ENCODE results near the gene PRKCA. TPM values are rescaled to one million over a fixed set of nuclear protein-coding genes. Genes with fewer than 3 reads are reported as not detected.

The PRKCA gene
- total RNA-seq, 4 donors from 2014 or later, result 24.5 to 61.9 (median 40.8) TPM

- WGBS, result 83% methylated on average over 11 of the region's 11 CpGs
- intact Hi-C loops (cut with DNase I), result no loop called here
- Histone ChIP-seq H3K36me3 (peaks cover 6 to 76% (median 27%) of the 10 kb centered on the region in 4 donors), H3K27me3 (no peaks in the 10 kb centered on the region), H3K4me1 (peaks cover 0 to 8% (median 2%) of the 10 kb centered on the region in 4 donors), H3K4me3 (no peak overlapping the region), H3K27ac (replicated peaks in 1 of 4) (no peak overlapping the region), H3K9me3 (no peaks in the 10 kb centered on the region)
- DNase-seq (ENCODE audit: extremely low spot score), result no peak
- TF ChIP-seq EP300 (IDR thresholded peaks at IDR 0.05), result no peak
- TF ChIP-seq POLR2A (IDR thresholded peaks at IDR 0.05; ENCODE audit: low read depth), result no peak
- no peak for TF ChIP-seq CTCF (IDR thresholded peaks at IDR 0.05)
- no peak for TF ChIP-seq POLR2AphosphoS5 (IDR thresholded peaks at IDR 0.05)
Measured at GRCh38 chr17:66790501-66791061, 488.2 kb downstream of the PRKCA start.

GRCh38 chr17:66791347-66791746, 488.9 kb downstream of the PRKCA start:
- DNase-seq (ENCODE audit: extremely low spot score), result no peak
- Histone ChIP-seq H3K36me3 (peaks cover 6 to 77% (median 27%) of the 10 kb centered on the region in 4 donors), H3K4me1 (peaks cover 0 to 8% (median 2%) of the 10 kb centered on the region in 4 donors), H3K27ac (replicated peaks in 1 of 4) (no peak overlapping the region), H3K4me3 (no peak overlapping the region), H3K27me3 (no peaks in the 10 kb centered on the region), H3K9me3 (no peaks in the 10 kb centered on the region)
- intact Hi-C loops (cut with DNase I), result no loop called here
- 62% methylated on average over 15 of the region's 15 CpGs for WGBS
- TF ChIP-seq CTCF (IDR thresholded peaks at IDR 0.05) (no peak), POLR2A (IDR thresholded peaks at IDR 0.05; ENCODE audit: low read depth) (no peak), EP300 (IDR thresholded peaks at IDR 0.05) (no peak), POLR2AphosphoS5 (IDR thresholded peaks at IDR 0.05) (no peak)

DNA sequence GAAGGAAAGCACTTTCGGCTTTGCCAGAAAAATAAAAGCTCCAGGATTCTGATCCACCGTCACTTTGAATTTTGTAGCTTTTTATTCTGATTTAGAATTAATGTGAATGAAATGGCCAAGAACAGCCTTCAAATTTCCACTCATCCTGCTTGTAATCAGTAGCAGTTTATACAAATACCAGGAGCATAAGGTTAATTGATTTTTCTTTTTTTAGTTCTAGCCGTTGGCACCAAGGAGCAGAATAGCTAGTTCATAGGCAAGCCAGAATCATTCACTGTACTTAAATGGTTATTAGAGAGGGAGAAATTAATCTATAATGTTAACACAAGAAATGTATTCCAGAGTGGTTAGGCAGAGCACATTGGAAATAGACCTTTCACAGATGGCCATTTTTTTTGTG, 491.4 kb downstream of the PRKCA start:
- no peak overlapping the region for H3K27ac ChIP-seq (replicated peaks in 1 of 4)
- no peak for TF ChIP-seq EP300 (IDR thresholded peaks at IDR 0.05)
- no peak for TF ChIP-seq POLR2A (IDR thresholded peaks at IDR 0.05; ENCODE audit: low read depth)
- no peak for TF ChIP-seq POLR2AphosphoS5 (IDR thresholded peaks at IDR 0.05)
- no peak for TF ChIP-seq CTCF (IDR thresholded peaks at IDR 0.05)
- intact Hi-C loops (cut with DNase I), result no loop called here

DNA sequence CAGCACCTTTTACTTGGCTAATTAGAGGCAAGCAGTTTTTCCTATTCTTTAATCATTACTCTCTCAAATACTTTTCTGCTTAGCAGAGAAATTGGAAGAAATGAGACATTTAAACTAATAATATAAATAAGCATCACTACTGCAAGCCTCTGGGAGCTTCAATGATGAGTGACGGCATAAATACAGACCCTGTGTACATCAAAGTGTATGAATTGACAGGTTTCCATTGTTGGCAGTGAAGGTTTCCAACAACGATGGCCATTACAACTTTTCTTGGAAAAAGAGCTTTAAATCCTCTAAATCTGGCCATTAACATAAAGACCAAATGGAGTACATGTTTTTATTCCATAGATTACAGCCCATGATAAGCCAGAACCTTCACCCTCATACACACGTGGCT, 493.1 kb downstream of the PRKCA start:
- no peak for DNase-seq (ENCODE audit: extremely low spot score)
- intact Hi-C loops (cut with DNase I), result no loop called here
- Histone ChIP-seq H3K27ac (replicated peaks in 1 of 4) (no peak overlapping the region), H3K36me3 (peaks cover 0 to 53% (median 19%) of the 10 kb centered on the region in 4 donors), H3K4me3 (no peak overlapping the region), H3K4me1 (peaks cover 0 to 3% (median 0%) of the 10 kb centered on the region in 4 donors), H3K27me3 (no peaks in the 10 kb centered on the region), H3K9me3 (no peaks in the 10 kb centered on the region)
- WGBS, result 94% methylated on average over 3 of the region's 3 CpGs
- TF ChIP-seq POLR2A (IDR thresholded peaks at IDR 0.05; ENCODE audit: low read depth), result no peak
- TF ChIP-seq POLR2AphosphoS5 (IDR thresholded peaks at IDR 0.05), result no peak
- no peak for TF ChIP-seq EP300 (IDR thresholded peaks at IDR 0.05)
- no peak for TF ChIP-seq CTCF (IDR thresholded peaks at IDR 0.05)

More for the DNA sequence above, 491.4 kb downstream of the PRKCA start:
- Histone ChIP-seq H3K4me1 (peaks cover 0 to 8% (median 2%) of the 10 kb centered on the region in 4 donors), H3K36me3 (peaks cover 3 to 70% (median 27%) of the 10 kb centered on the region in 4 donors), H3K9me3 (no peaks in the 10 kb centered on the region), H3K27me3 (no peaks in the 10 kb centered on the region), H3K4me3 (no peak overlapping the region)
- 84% methylated on average over 3 of the region's 3 CpGs for WGBS
- DNase-seq (ENCODE audit: extremely low spot score), result no peak
